Measurements from ENCODE around the gene VAMP2.

VAMP2 gene

DNA sequence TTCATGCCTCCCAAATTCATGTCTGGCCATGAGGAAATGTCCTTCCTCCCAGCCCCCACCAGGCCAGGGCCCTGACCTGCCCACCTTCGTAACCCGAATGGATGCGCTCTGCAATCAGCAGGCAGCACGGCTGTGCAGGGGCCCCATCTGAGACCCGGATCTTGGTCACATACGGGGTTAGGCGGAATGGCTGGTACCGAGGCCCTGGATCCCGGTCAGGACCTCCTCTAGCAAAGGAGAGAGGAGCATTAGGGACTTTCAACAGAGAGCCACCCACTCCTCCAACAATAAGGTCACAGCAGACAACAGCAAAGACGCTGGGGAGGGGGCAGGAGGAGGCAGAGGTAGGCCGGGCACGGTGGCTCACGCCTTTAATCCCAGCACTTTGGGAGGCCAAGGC is 14.2 kb downstream of the VAMP2 start:
- H3K4me3 ChIP-seq (ENCODE audit: low read depth, low read length): no peak overlapping the region
- TF ChIP-seq CTCF (IDR thresholded peaks at IDR 0.05; ENCODE audit: low read depth, low read length): no peak

- no peak overlapping the region for H3K4me3 ChIP-seq (ENCODE audit: low read depth, low read length)
- TF ChIP-seq CTCF (IDR thresholded peaks at IDR 0.05; ENCODE audit: low read depth, low read length): no peak
Observed at GRCh38 chr17:8147805-8148404, 14.8 kb downstream of the VAMP2 start.

GRCh38 chr17:8147141-8147804 is 15.5 kb downstream of the VAMP2 start:
- no peak for TF ChIP-seq CTCF (IDR thresholded peaks at IDR 0.05; ENCODE audit: low read depth, low read length)
- no peak overlapping the region for H3K4me3 ChIP-seq (ENCODE audit: low read depth, low read length)

- no peak overlapping the region for H3K4me3 ChIP-seq (ENCODE audit: low read depth, low read length)
- TF ChIP-seq CTCF (IDR thresholded peaks at IDR 0.05; ENCODE audit: low read depth, low read length): no peak
Observed at GRCh38 chr17:8146381-8147140, 16.2 kb downstream of the VAMP2 start.

DNA sequence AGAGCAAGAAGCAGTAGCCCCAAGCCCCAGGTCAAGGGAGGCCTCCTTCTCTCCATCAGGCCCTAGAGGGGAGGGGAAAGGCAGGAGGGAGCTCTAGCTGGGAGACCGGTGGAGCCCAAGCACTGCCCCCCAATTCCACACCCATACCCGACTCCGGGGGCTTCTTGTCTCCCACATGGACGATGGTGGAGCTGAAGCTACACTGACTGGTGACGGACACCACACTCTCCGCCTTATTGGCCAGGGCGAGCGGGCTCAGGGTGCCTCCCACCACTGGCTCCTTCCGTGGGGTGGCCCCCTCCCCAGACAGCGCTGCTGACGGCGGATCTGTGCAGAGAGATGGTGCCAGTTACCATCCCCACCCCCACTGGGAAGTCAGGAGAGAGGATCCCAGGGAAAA is 16.9 kb downstream of the VAMP2 start:
- TF ChIP-seq CTCF (IDR thresholded peaks at IDR 0.05; ENCODE audit: low read depth, low read length): no peak
- no peak overlapping the region for H3K4me3 ChIP-seq (ENCODE audit: low read depth, low read length)

GRCh38 chr17:8144401-8145231 is 18.1 kb downstream of the VAMP2 start:
- no peak for TF ChIP-seq CTCF (IDR thresholded peaks at IDR 0.05; ENCODE audit: low read depth, low read length)
- no peak overlapping the region for H3K4me3 ChIP-seq (ENCODE audit: low read depth, low read length)

Measured in WI38 (cell line).